ENCODE results near the gene KSR2. TPM values are rescaled to one million over a fixed set of nuclear protein-coding genes. Genes with fewer than 3 reads are reported as not detected.
A peak's percentile ranks its signal among the peaks of the same experiment; 100 is the strongest.

The KSR2 gene
- total and polyA plus RNA-seq, 7 donors, result under 0.01 to 1.1 (median 0.41) TPM

DNA sequence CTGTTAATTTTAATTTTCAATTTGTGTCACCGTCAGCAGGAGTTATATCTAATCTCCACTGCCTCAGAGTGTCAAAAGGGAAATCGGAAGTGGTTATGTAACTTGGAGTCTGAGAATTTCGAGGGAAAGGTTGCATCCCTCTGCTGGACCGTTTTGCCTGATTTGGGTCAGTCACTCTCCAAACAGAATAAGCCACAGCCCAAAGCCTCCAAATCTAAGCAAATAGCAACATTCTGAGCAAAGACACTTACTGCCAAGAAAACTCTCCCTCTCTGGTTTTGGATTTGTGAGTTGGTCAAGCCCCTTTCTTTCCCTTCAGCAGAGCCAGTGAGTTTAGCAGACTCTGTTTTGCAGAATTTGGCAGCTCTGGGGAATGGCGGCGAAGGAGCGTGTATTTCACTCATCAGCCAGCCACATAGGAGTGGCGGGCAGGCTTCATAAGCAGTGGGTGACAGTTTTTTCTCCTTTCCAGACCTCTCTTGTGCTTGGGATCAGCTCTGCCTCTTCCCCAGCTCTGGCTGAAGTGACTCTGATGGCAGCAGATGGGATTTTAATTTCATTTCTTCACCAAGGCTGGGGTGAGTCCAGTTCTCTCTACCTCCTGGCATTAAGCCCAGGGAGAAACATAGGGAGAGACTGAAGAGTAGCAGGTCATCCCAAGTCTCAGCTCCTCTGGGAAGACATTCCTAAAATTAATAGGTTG lies 388.6 kb downstream of the KSR2 start:
- peaks cover 0 to 4% (median 0%) of the 10 kb centered on the region in 3 donors for H3K27me3 ChIP-seq
- no peaks in the 10 kb centered on the region for H3K36me3 ChIP-seq
- TF ChIP-seq POLR2A (IDR thresholded peaks at IDR 0.05), result no peak
- TF ChIP-seq EP300 (IDR thresholded peaks at IDR 0.05), result no peak
- TF ChIP-seq POLR2AphosphoS5 (IDR thresholded peaks at IDR 0.05), result no peak
- TF ChIP-seq, protein P1, sequence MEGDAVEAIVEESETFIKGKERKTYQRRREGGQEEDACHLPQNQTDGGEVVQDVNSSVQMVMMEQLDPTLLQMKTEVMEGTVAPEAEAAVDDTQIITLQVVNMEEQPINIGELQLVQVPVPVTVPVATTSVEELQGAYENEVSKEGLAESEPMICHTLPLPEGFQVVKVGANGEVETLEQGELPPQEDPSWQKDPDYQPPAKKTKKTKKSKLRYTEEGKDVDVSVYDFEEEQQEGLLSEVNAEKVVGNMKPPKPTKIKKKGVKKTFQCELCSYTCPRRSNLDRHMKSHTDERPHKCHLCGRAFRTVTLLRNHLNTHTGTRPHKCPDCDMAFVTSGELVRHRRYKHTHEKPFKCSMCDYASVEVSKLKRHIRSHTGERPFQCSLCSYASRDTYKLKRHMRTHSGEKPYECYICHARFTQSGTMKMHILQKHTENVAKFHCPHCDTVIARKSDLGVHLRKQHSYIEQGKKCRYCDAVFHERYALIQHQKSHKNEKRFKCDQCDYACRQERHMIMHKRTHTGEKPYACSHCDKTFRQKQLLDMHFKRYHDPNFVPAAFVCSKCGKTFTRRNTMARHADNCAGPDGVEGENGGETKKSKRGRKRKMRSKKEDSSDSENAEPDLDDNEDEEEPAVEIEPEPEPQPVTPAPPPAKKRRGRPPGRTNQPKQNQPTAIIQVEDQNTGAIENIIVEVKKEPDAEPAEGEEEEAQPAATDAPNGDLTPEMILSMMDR (IDR thresholded peaks at IDR 0.05), result no peak
- no peaks in the 10 kb centered on the region for H3K9me3 ChIP-seq
- H3K4me3 ChIP-seq, result no peak overlapping the region
- DNase-seq, result no peak
- H3K27ac ChIP-seq, result peak overlapping the region in 2 of 4 donors; percentile 18 to 24
- intact Hi-C loops (cut with DNase I), result loop anchor here (10.0 kb wide), 1 partner anchor 365 kb away; no protein-coding TSS in a partner anchor
- peaks cover 0 to 19% (median 4%) of the 10 kb centered on the region in 4 donors for H3K4me1 ChIP-seq
- WGBS, 2 donors, result 73 to 82% methylated on average over 8 of the region's 8 CpGs

DNA sequence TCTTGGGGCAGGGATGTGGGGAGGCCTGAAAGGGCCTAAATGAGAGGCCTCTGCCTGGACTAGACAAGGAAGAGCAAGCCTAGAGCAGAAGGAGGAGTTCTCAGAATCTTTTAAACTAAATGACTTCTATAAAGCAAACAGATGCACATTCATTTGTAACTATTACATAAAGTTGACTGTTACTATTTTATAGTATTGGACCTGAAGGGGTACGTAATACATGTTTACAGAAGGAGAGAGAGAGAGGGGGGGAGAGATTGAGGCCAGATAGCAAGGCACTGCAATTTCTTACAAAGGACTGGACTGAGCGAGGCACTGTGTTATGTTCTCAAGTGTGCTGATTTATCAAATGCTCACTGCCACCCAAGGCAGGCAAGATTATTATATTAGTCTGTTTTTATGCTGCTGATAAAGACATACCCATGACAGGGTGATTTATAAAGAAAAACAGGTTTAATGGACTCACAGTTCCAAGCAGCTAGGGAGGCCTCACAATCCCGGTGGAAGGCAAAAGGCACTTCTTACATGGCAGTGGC lies 391.6 kb downstream of the KSR2 start:
- DNase-seq, result no peak
- WGBS, 2 donors, result 69 to 76% methylated on average over 3 of the region's 3 CpGs
- Histone ChIP-seq H3K4me1 (peaks cover 0 to 5% (median 0%) of the 10 kb centered on the region in 4 donors), H3K4me3 (no peak overlapping the region), H3K27me3 (no peaks in the 10 kb centered on the region), H3K9me3 (no peaks in the 10 kb centered on the region), H3K27ac (no peak overlapping the region), H3K36me3 (no peaks in the 10 kb centered on the region)
- intact Hi-C loops (cut with DNase I), result no loop called here
- no peak for TF ChIP-seq POLR2A (IDR thresholded peaks at IDR 0.05)
- TF ChIP-seq, protein P1 (IDR thresholded peaks at IDR 0.05), result no peak
- TF ChIP-seq EP300 (IDR thresholded peaks at IDR 0.05), result no peak
- TF ChIP-seq POLR2AphosphoS5 (IDR thresholded peaks at IDR 0.05), result no peak

DNA sequence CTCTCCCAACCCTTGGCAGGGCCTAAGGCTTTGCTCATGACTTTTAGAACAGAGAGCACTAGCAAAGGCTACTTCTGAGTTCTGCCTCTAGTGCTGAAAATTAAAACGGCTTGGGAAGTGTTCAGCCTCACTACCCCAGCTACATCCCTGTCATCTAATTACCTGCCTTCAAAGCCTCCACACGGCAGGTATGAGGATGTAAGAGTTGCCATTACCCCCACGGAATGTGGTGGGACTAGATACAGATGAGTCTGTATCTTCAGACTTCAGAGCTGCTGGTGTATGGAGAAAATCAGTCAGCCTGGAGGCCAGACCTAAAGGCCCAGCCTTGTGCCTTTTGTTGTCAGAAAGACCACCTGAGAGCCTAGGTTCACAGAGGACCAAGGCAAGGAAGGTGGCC lies 392.7 kb downstream of the KSR2 start:
- 84 to 88% methylated on average over 3 of the region's 3 CpGs for WGBS, 2 donors
- Histone ChIP-seq H3K27me3 (no peaks in the 10 kb centered on the region), H3K4me3 (no peak overlapping the region), H3K36me3 (no peaks in the 10 kb centered on the region), H3K9me3 (no peaks in the 10 kb centered on the region), H3K4me1 (peaks cover 0 to 3% (median 0%) of the 10 kb centered on the region in 4 donors), H3K27ac (no peak overlapping the region)
- intact Hi-C loops (cut with DNase I), result no loop called here
- TF ChIP-seq POLR2A (IDR thresholded peaks at IDR 0.05), result no peak
- TF ChIP-seq, protein P1 (IDR thresholded peaks at IDR 0.05), result no peak
- DNase-seq, result no peak

DNA sequence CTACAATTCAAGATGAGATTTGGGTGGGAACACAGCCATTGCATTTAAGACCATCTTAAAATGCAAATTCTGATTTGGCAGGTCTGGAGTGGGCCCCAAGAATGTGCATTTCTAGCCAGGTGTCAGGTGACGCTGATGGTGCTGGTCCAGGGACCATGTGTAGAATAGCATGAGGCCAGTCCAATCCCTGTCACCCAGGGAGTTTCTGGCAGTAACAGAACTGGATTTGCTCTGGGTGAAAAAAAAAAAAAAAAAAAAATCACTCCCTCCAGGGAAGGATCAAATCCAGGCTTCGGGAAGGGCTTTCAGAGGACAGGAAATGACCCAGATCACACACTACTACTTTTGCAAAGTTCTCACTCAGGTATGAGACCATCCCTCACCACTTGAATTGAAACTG lies 394.1 kb downstream of the KSR2 start:
- 74 to 94% methylated on average over 2 of the region's 2 CpGs for WGBS, 2 donors
- intact Hi-C loops (cut with DNase I), result no loop called here
- no peak overlapping the region for H3K4me3 ChIP-seq
- no peaks in the 10 kb centered on the region for H3K9me3 ChIP-seq
- no peaks in the 10 kb centered on the region for H3K4me1 ChIP-seq
- H3K36me3 ChIP-seq, result no peaks in the 10 kb centered on the region
- no peak for DNase-seq
- TF ChIP-seq POLR2A (IDR thresholded peaks at IDR 0.05), result no peak
- TF ChIP-seq, protein P1 (IDR thresholded peaks at IDR 0.05), result no peak
- no peak for TF ChIP-seq EP300 (IDR thresholded peaks at IDR 0.05)
- no peak for TF ChIP-seq POLR2AphosphoS5 (IDR thresholded peaks at IDR 0.05)
- H3K27me3 ChIP-seq, result no peaks in the 10 kb centered on the region
- no peak overlapping the region for H3K27ac ChIP-seq
